Endothelial cell of umbilical vein (primary cell): ENCODE measurements around the gene CADPS. TPM values are rescaled to one million over a fixed set of nuclear protein-coding genes. Genes with fewer than 3 reads are reported as not detected.

ENCODE experiments used
- BruUV-seq: library from RNA; stranded (reverse); fragments of 400-500 nt; replicated peaks from 2 replicates; lab custom pipeline; 2021; lab: Mats Ljungman, UMichigan
- CTCF ChIA-PET: fragments of 300-600, 350-600 bp; sonication (Branson Sonifier 250); formaldehyde crosslinking; loops from one replicate; lab custom pipeline; 2021; ENCODE audit warnings: antibody characterized with exemption, inconsistent platforms; lab: Charles Lee
- POLR2A ChIA-PET: fragments of 300-600, 350-600 bp; sonication (Branson Sonifier 250); formaldehyde crosslinking; loops from one replicate; lab custom pipeline; 2021; ENCODE audit warnings: antibody characterized with exemption, inconsistent platforms; lab: Charles Lee
- DNase-seq: peaks from one replicate; pipeline ENCODE4 v3.0.0-alpha.2; 2011; ENCODE audit warnings: low read depth, low spot score
- FAIRE-seq: peaks from 2 replicates; lab custom pipeline; 2011; peaks lifted over from hg19 to GRCh38; lab: Jason Lieb, UNC
- H2AFZ ChIP-seq: 2 replicates; pipeline ENCODE4 v1.6.0; 2012; ENCODE audit warnings: low read depth, low read length, control low read depth, inconsistent platforms
- H3K27ac ChIP-seq: 2 replicates; pipeline ENCODE4 v1.5.1; 2011; ENCODE audit warnings: low read depth, mild to moderate bottlenecking, control low read depth, low read length, moderate library complexity; ENCODE audit not compliant: insufficient read depth
- H3K27me3 ChIP-seq, 2 experiments: 2 replicates each; pipeline versions ENCODE4 v1.6.0 to v1.6.1; 2011; ENCODE audit warnings: low read length in 2 of 2, mixed read lengths in 1 of 2; ENCODE audit not compliant: control insufficient read depth in 2 of 2, insufficient read depth in 2 of 2
- H3K36me3 ChIP-seq, 2 experiments: 2 replicates in 1 of 2; 3 replicates in 1 of 2; pipeline ENCODE4 v1.5.1; 2011; ENCODE audit warnings: low read length in 2 of 2, mild to moderate bottlenecking in 1 of 2, moderate library complexity in 1 of 2; ENCODE audit not compliant: control insufficient read depth in 2 of 2, insufficient read depth in 2 of 2; ENCODE audit errors: extremely low read depth in 1 of 2
- H3K4me1 ChIP-seq: 3 replicates; pipeline ENCODE4 v1.5.1; 2011; ENCODE audit warnings: mild to moderate bottlenecking, low read length; ENCODE audit not compliant: control insufficient read depth, insufficient read depth; ENCODE audit errors: extremely low read depth
- H3K4me2 ChIP-seq: 2 replicates; pipeline ENCODE4 v1.6.1; 2011; ENCODE audit warnings: low read length, control low read depth, mixed read lengths; ENCODE audit not compliant: insufficient read depth
- H3K4me3 ChIP-seq, 3 experiments: fragments of 200-600 bp in 1 of 3; sonication (generic), shearing (Covaris generic) in 1 of 3; replicated peaks in 1 of 3; 2 replicates each; pipeline ENCODE4 v1.5.1; 2011 to 2016; ENCODE audit warnings: control low read depth in 3 of 3, low read length in 3 of 3, mild to moderate bottlenecking in 2 of 3, inconsistent platforms in 1 of 3, low read depth in 1 of 3, moderate library complexity in 1 of 3; ENCODE audit not compliant: insufficient read depth in 1 of 3
- H3K79me2 ChIP-seq: 2 replicates; pipeline ENCODE4 v1.6.0; 2012; ENCODE audit warnings: low read length, inconsistent platforms; ENCODE audit not compliant: control insufficient read depth, insufficient read depth
- H3K9ac ChIP-seq: replicated peaks from 2 replicates; pipeline ENCODE3; 2011; ENCODE audit warnings: low read length, control low read depth; ENCODE audit not compliant: insufficient read depth; ENCODE audit errors: extremely low read depth
- H3K9me1 ChIP-seq: replicated peaks from 3 replicates; pipeline ENCODE4 v1.6.0; 2011; ENCODE audit warnings: mild to moderate bottlenecking, low read length; ENCODE audit not compliant: control insufficient read depth, insufficient read depth; ENCODE audit errors: extremely low read depth
- H3K9me3 ChIP-seq: replicated peaks from 2 replicates; pipeline ENCODE4 v1.5.1; 2012; ENCODE audit warnings: low read length, inconsistent platforms; ENCODE audit not compliant: control insufficient read depth, insufficient read depth
- H4K20me1 ChIP-seq: replicated peaks from 2 replicates; pipeline ENCODE3; 2011; ENCODE audit warnings: mild to moderate bottlenecking, low read length; ENCODE audit not compliant: control insufficient read depth, insufficient read depth; ENCODE audit errors: extremely low read depth
- EZH2 ChIP-seq: IDR thresholded peaks from 2 replicates; pipeline ENCODE4 v1.6.1; 2012; ENCODE audit warnings: borderline replicate concordance, low read depth, mild to moderate bottlenecking, moderate library complexity, low read length, inconsistent platforms; ENCODE audit not compliant: severe bottlenecking
- FOS ChIP-seq: IDR thresholded peaks from 2 replicates; pipeline ENCODE4 v1.6.1; 2011; ENCODE audit warnings: mild to moderate bottlenecking, low read length, moderate library complexity, borderline replicate concordance; ENCODE audit not compliant: insufficient read depth
- GATA2 ChIP-seq: IDR thresholded peaks from 2 replicates; pipeline ENCODE4 v1.7.0; 2011; ENCODE audit warnings: low read depth, mild to moderate bottlenecking, moderate library complexity, mixed read lengths, low read length; ENCODE audit not compliant: insufficient read length, insufficient read depth
- JUN ChIP-seq: IDR thresholded peaks from 2 replicates; pipeline ENCODE4 v1.6.1; 2011; ENCODE audit warnings: borderline replicate concordance, low read depth; ENCODE audit not compliant: insufficient read length, insufficient read depth
- MYC ChIP-seq: IDR thresholded peaks from one replicate; pipeline ENCODE4 v1.6.1; 2011; ENCODE audit warnings: mild to moderate bottlenecking, low read depth, low read length
- dilution Hi-C: fragments of 300-500 bp; cut with MboI; formaldehyde crosslinking; loops from one replicate; pipeline ENCODE4 v1.15.0; 2019; ENCODE audit warnings: low sequenced_read_pairs; ENCODE audit not compliant: extremely low pct_ligation_motif_present
- intact Hi-C: fragments of 100-400 bp; cut with micrococcal nuclease; formaldehyde crosslinking; loops from one replicate; pipeline ENCODE4 v1.10.0; 2022
- polyA plus RNA-seq, 4 experiments: library from polyadenylated mRNA; depleted of rRNA in 3 of 4; stranded (reverse) in 3 of 4; unstranded in 1 of 4; fragments of >200 nt; gene quantifications; 2 replicates each; pipeline versions ENCODE4 v1.2.1 to v1.2.3, GENCODE V29; 2011 to 2012; ENCODE audit warnings: missing spikeins in 1 of 4
- total RNA-seq: library from RNA; stranded (reverse); gene quantifications from 2 replicates; pipeline ENCODE4 v1.2.3, GENCODE V29; 2021
- TF ChIP-seq, protein P1 (sequence below): IDR thresholded peaks from 2 replicates; pipeline ENCODE4 v1.6.1; 2011; ENCODE audit not compliant: insufficient read depth, insufficient read length
- TF ChIP-seq, protein P2 (sequence below), 2 donors: IDR thresholded peaks; 1 replicate in 1 of 2; 2 replicates in 1 of 2; pipeline ENCODE4 v1.5.1; 2011; ENCODE audit warnings: low read length in 2 of 2, mild to moderate bottlenecking in 2 of 2, moderate library complexity in 2 of 2, control low read depth in 1 of 2, inconsistent platforms in 1 of 2, low read depth in 1 of 2; ENCODE audit not compliant: insufficient read depth in 1 of 2; ENCODE audit errors: extremely low read depth in 1 of 2

The CADPS gene
- total and polyA plus RNA-seq, 2 donors (not counting 3 experiments of a cell fraction or from before 2014, with no cell fraction given): not detected

DNA sequence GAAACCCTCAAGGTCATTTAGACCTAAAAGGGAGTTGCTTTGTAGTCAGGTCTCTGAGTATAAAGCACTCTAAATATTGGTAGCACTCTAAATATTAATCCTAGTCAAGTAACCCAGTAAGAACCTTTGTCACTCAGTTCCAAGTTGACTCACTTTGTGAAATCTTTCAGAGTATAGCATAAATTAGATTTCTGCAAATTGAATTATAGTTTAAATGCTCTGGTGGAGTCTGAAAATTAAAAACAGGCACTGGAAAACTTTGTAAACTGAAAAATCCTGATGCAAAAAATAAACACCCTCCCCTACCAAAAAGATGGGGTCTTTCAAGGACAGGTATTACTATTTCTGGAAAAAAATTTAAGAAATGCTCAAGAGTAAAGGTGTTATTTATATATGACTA lies 305.6 kb downstream of the CADPS start:
- Histone ChIP-seq H3K9me1 (no peaks in the 10 kb centered on the region), H3K36me3 (no peaks in the 10 kb centered on the region), H2AFZ (no peak overlapping the region), H3K4me3 (no peak overlapping the region), H3K27ac (no peak overlapping the region), H3K4me1 (peaks cover 4% of the 10 kb centered on the region), H4K20me1 (no peaks in the 10 kb centered on the region), H3K27me3 (no peaks in the 10 kb centered on the region), H3K4me2 (no peak overlapping the region), H3K9ac (no peak overlapping the region), H3K9me3 (no peaks in the 10 kb centered on the region), H3K79me2 (no peaks in the 10 kb centered on the region)
- FAIRE-seq (no peak), DNase-seq (no peak)
- intact Hi-C loops (no loop called here), dilution Hi-C loops (no loop called here)
- POLR2A ChIA-PET: no interaction called here
- no peak for TF ChIP-seq MYC
- no peak for TF ChIP-seq GATA2
- no peak for TF ChIP-seq EZH2
- TF ChIP-seq FOS: no peak
- TF ChIP-seq, protein P1, sequence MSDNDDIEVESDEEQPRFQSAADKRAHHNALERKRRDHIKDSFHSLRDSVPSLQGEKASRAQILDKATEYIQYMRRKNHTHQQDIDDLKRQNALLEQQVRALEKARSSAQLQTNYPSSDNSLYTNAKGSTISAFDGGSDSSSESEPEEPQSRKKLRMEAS: no peak
- TF ChIP-seq, protein P2, sequence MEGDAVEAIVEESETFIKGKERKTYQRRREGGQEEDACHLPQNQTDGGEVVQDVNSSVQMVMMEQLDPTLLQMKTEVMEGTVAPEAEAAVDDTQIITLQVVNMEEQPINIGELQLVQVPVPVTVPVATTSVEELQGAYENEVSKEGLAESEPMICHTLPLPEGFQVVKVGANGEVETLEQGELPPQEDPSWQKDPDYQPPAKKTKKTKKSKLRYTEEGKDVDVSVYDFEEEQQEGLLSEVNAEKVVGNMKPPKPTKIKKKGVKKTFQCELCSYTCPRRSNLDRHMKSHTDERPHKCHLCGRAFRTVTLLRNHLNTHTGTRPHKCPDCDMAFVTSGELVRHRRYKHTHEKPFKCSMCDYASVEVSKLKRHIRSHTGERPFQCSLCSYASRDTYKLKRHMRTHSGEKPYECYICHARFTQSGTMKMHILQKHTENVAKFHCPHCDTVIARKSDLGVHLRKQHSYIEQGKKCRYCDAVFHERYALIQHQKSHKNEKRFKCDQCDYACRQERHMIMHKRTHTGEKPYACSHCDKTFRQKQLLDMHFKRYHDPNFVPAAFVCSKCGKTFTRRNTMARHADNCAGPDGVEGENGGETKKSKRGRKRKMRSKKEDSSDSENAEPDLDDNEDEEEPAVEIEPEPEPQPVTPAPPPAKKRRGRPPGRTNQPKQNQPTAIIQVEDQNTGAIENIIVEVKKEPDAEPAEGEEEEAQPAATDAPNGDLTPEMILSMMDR (IDR thresholded peaks at IDR 0.05; ENCODE audit: extremely low read depth in 1 of 2, insufficient read depth in 1 of 2, low read depth in 1 of 2, low read length in 2 of 2): no peak
- no peak for TF ChIP-seq JUN
- CTCF ChIA-PET: interaction anchor here (1.5 to 2.0 kb wide), 2 partner anchors 10 to 32 kb away, joined by 3 to 6 read pairs; no protein-coding TSS in a partner anchor
- BruUV-seq: no TSS peak
